ENCODE results near the gene PHYHD1. TPM values are rescaled to one million over a fixed set of nuclear protein-coding genes. Genes with fewer than 3 reads are reported as not detected.

The PHYHD1 gene
- total and polyA plus RNA-seq, 10 of the 15 experiments (the other 5 are each of a cell fraction or from before 2014, with no cell fraction given) = 0.09 to 0.17 TPM; not detected in 8

DNA sequence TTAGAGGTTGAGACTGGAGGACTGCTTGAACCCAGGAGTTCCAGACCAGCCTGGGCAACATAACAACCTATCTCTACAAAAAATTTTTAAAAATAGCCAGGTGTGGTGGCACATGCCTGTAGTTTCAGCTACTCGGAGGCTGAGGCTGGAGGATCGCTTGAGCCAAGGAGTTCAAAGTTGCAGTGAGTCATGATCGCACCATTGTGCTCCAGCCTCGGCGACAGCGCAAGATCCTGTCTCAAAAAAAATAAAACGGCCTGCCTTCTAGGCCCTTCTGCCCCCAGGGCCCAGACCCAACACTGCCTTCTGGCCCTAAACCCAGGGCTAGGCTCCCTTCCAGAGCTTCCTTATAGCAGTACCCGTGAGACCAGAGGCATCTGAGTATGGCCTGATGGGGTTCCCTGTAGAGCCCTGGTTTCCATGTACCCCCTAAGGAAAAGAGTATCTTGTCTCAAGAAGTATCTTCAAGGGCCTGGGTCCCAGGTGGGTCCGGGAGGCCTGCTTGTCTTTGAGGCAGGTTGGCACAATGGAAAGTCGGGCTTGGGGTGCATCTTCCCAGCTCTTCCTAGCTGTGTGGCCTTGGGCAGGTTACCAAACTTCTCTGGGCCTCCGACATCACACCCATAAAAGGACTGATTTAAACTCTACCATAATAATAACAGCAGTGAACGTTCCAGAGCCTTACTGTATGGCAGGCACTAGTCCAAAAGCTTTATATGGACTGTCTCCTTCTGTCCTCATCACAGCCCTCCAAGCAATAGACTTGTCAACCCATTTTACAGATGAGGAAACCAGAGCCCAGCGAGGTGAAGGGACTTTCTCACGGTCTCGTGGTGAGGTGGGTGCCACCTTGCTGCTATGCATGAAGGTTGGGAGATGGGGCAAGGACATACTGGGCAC lies 29.2 kb upstream of the PHYHD1 start (continued):
- TF ChIP-seq EZH2 (IDR thresholded peaks at IDR 0.05; ENCODE audit: borderline replicate concordance, control insufficient read depth, low read depth, low read length) (no peak), TCF3 (IDR thresholded peaks at IDR 0.05; ENCODE audit: borderline replicate concordance, insufficient read depth, low read depth, low read length) (0 out of 2 replicates have a peak, but pooled peaks have one; percentile 33)
- TF ChIP-seq, protein P1, sequence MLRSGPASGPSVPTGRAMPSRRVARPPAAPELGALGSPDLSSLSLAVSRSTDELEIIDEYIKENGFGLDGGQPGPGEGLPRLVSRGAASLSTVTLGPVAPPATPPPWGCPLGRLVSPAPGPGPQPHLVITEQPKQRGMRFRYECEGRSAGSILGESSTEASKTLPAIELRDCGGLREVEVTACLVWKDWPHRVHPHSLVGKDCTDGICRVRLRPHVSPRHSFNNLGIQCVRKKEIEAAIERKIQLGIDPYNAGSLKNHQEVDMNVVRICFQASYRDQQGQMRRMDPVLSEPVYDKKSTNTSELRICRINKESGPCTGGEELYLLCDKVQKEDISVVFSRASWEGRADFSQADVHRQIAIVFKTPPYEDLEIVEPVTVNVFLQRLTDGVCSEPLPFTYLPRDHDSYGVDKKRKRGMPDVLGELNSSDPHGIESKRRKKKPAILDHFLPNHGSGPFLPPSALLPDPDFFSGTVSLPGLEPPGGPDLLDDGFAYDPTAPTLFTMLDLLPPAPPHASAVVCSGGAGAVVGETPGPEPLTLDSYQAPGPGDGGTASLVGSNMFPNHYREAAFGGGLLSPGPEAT (IDR thresholded peaks at IDR 0.05; ENCODE audit: low read depth) = no peak
- TF ChIP-seq, protein P2, sequence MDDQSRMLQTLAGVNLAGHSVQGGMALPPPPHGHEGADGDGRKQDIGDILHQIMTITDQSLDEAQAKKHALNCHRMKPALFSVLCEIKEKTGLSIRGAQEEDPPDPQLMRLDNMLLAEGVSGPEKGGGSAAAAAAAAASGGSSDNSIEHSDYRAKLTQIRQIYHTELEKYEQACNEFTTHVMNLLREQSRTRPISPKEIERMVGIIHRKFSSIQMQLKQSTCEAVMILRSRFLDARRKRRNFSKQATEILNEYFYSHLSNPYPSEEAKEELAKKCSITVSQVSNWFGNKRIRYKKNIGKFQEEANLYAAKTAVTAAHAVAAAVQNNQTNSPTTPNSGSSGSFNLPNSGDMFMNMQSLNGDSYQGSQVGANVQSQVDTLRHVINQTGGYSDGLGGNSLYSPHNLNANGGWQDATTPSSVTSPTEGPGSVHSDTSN (IDR thresholded peaks at IDR 0.05; ENCODE audit: insufficient replicate concordance, low read depth, low read length) = peak; percentile 28

DNA sequence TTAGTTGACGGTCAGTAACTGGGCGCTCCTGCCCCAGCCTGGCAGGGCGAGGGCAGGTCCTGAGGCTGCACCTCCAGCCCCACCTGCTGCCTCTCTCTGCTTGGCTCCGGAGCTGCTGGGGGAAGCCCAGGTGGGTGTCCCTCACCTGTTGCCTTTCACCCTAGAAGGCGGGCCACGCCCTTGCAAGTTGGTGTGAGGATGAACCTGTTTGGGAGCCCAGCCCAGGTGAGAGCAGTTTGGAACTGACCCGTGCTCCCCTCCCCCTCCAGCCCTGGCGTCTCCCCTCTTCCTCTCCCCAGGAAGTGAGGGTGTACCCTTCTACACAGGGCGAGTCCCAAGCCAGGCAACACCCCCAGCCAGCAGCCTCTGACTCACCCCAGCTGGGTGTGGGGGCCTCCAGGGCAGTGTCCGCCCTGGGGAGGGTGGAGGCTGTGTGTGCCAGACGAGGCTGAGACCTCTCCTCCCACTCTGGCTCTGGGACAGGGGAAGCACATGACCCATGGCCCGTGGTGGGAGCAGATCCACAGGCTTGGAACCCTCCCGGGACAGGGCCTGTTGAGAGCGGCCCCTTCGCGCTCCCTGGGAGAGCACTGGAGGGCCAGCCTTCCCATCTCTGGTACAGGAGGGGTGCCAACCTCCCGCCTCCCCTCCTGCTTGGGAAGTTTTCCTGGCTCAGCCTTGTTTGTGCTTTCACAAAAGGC lies 28.4 kb upstream of the PHYHD1 start:
- in situ Hi-C loops (cut with MboI) (no loop called here), intact Hi-C loops (cut with micrococcal nuclease; ENCODE audit: unreplicated experiment) (no loop called here)
- no peak for DNase-seq (ENCODE audit: low read depth, low spot score)
- no peak for FAIRE-seq
- no peaks in the 10 kb centered on the region for H3K79me2 ChIP-seq (ENCODE audit: control insufficient read depth, insufficient read depth, low read length)
- ChIA-PET RAD21 (ENCODE audit: unreplicated experiment) (no interaction called here), CTCF (interaction anchor here (1.4 kb wide), 1 partner anchor 36 kb away, joined by 4 read pairs; no protein-coding TSS in a partner anchor), SMC1A (ENCODE audit: uncharacterized antibody, unreplicated experiment) (no interaction called here), POLR2A (interaction anchor here (0.6 kb wide), 1 partner anchor 12 kb away, joined by 3 read pairs; no protein-coding TSS in a partner anchor)
- no peak overlapping the region for H3K9ac ChIP-seq (ENCODE audit: control insufficient read depth, insufficient read depth, low read length)
- H3K27ac ChIP-seq (ENCODE audit: control insufficient read depth, insufficient read depth) = no peak overlapping the region
- H3K9me3 ChIP-seq (replicated peaks; ENCODE audit: control insufficient read depth, insufficient read depth, low read length) = no peaks in the 10 kb centered on the region
- no peak overlapping the region for H3K4me3 ChIP-seq
- H2AFZ ChIP-seq (ENCODE audit: control insufficient read depth, low read depth, low read length) = no peak overlapping the region
- H3K4me1 ChIP-seq (ENCODE audit: control insufficient read depth, insufficient read depth, low read length) = no peaks in the 10 kb centered on the region
- 86% methylated on average over 17 of the region's 17 CpGs for WGBS (ENCODE audit: insufficient coverage, insufficient replicate concordance, low lambda C conversion rate, missing lambda C conversion rate)
- H3K27me3 ChIP-seq (replicated peaks in 1 of 2; ENCODE audit: control insufficient read depth in 2 of 2, insufficient read depth in 2 of 2, low read length in 1 of 2) = no peaks in the 10 kb centered on the region
- H3K4me2 ChIP-seq (ENCODE audit: control insufficient read depth, insufficient read depth) = no peak overlapping the region
- no peak for ATAC-seq
- H4K20me1 ChIP-seq (ENCODE audit: control insufficient read depth, insufficient read depth) = no peaks in the 10 kb centered on the region
- H3K36me3 ChIP-seq (ENCODE audit: control insufficient read depth in 2 of 2, insufficient read depth in 2 of 2, low read length in 1 of 2) = peaks cover 3 to 14% of the 10 kb centered on the region in 2 experiments; a peak in 3 of 4 replicates
- no TSS peak for BruUV-seq (replicated peaks)
- TF ChIP-seq ZBED1 (IDR thresholded peaks at IDR 0.05; ENCODE audit: borderline replicate concordance) (no peak), MYB (IDR thresholded peaks at IDR 0.05; ENCODE audit: borderline replicate concordance, low read depth, low read length) (no peak), JUND (IDR thresholded peaks at IDR 0.05; ENCODE audit: low read depth, low read length) (no peak), WRNIP1 (IDR thresholded peaks at IDR 0.05; ENCODE audit: borderline replicate concordance, low read depth, low read length) (no peak), CEBPB (IDR thresholded peaks at IDR 0.05; ENCODE audit: borderline replicate concordance in 1 of 2, low read depth in 2 of 2, low read length in 2 of 2) (no peak), SMARCA5 (IDR thresholded peaks at IDR 0.05) (no peak), ZNF274 (IDR thresholded peaks at IDR 0.05; ENCODE audit: insufficient read depth, insufficient read length) (no peak), HCFC1 (IDR thresholded peaks at IDR 0.05; ENCODE audit: low read length) (no peak)
- TF ChIP-seq, protein P3, sequence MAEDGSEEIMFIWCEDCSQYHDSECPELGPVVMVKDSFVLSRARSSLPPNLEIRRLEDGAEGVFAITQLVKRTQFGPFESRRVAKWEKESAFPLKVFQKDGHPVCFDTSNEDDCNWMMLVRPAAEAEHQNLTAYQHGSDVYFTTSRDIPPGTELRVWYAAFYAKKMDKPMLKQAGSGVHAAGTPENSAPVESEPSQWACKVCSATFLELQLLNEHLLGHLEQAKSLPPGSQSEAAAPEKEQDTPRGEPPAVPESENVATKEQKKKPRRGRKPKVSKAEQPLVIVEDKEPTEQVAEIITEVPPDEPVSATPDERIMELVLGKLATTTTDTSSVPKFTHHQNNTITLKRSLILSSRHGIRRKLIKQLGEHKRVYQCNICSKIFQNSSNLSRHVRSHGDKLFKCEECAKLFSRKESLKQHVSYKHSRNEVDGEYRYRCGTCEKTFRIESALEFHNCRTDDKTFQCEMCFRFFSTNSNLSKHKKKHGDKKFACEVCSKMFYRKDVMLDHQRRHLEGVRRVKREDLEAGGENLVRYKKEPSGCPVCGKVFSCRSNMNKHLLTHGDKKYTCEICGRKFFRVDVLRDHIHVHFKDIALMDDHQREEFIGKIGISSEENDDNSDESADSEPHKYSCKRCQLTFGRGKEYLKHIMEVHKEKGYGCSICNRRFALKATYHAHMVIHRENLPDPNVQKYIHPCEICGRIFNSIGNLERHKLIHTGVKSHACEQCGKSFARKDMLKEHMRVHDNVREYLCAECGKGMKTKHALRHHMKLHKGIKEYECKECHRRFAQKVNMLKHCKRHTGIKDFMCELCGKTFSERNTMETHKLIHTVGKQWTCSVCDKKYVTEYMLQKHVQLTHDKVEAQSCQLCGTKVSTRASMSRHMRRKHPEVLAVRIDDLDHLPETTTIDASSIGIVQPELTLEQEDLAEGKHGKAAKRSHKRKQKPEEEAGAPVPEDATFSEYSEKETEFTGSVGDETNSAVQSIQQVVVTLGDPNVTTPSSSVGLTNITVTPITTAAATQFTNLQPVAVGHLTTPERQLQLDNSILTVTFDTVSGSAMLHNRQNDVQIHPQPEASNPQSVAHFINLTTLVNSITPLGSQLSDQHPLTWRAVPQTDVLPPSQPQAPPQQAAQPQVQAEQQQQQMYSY (CRISPR knock-in tag; IDR thresholded peaks at IDR 0.05) = no peak
